Breast epithelium (tissue), 3 donors: ENCODE data around the gene MBOAT7.

Experiments used
- CTCF ChIP-seq, 3 donors: fragments of 450-650 bp; IDR thresholded peaks; one replicate each; pipeline ENCODE4 v1.5.1; 2016 to 2017; ENCODE audit warnings: antibody characterized with exemption in 3 of 3, mild to moderate bottlenecking in 3 of 3, moderate library complexity in 3 of 3
- POLR2A ChIP-seq: fragments of 450-650 bp; IDR thresholded peaks from one replicate; pipeline ENCODE4 v1.6.1; 2016; ENCODE audit warnings: antibody characterized with exemption, mild to moderate bottlenecking, moderate library complexity
- POLR2AphosphoS5 ChIP-seq, 3 donors: sonication (generic); formaldehyde crosslinking; IDR thresholded peaks; one replicate each; pipeline ENCODE4 v1.6.1; 2017; ENCODE audit warnings: antibody characterized with exemption in 3 of 3

- TF ChIP-seq CTCF (IDR thresholded peaks at IDR 0.05): no peak
- TF ChIP-seq POLR2A: no peak
- no peak for TF ChIP-seq POLR2AphosphoS5 (IDR thresholded peaks at IDR 0.05)
Observed at GRCh38 chr19:54165222-54165621, 24.2 kb downstream of the MBOAT7 start.
